Thyroid gland (tissue), 4 donors: Measurements from ENCODE around the gene CCL21.

Source experiments
- POLR2A ChIP-seq, 2 donors: fragments of 450-650 bp; IDR thresholded peaks; one replicate each; pipeline ENCODE4 v1.6.1; 2017; ENCODE audit warnings: antibody characterized with exemption in 2 of 2, mild to moderate bottlenecking in 2 of 2, moderate library complexity in 1 of 2
- TF ChIP-seq, protein P1 (sequence below), 6 experiments: fragments of 200-600 bp in 3 of 6; fragments of 450-650 bp in 3 of 6; sonication (generic) in 3 of 6; IDR thresholded peaks; one replicate each; pipeline ENCODE4 v1.5.1; 2016 to 2019; ENCODE audit warnings: antibody characterized with exemption in 6 of 6, mild to moderate bottlenecking in 2 of 6, inconsistent platforms in 1 of 6, moderate library complexity in 1 of 6

DNA sequence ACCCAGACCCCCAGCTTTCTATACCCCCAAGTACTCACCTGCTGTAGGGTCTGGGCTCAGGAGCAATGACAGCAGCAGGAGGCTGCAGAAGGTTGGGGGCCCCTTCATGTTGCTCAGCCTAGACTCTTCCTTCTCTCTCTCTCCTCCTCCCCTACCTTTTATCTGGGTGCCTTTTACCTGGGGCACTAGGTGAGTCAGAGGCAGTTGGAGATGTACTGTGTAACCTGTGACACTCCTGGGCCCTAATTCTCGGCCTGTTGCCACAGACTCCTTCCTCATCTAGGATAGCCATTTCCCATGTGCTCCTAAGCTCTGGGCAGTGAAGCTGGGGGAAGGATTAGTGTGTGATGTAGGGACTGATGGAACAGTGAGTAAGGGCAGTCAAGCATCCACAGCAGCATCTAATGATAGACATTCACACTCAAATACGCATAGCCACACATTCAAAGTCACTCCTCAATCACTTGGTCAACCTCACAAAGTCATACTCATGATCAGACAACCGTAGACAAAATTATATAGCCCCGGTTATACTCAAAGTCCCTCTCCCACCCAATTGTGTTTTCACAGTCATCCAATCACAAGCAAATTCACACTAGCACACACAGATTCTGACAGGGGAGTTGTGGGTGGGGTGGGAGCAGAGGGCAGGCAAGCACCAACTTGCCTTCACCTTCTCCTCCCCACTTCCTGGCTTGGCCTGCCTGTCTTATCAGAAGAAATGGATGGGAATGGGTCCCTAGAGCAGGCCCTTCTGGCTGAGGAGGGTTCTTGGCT, 47.2 kb downstream of the CCL21 start, which contains the start of gene CCL27:
- TF ChIP-seq, protein P1, sequence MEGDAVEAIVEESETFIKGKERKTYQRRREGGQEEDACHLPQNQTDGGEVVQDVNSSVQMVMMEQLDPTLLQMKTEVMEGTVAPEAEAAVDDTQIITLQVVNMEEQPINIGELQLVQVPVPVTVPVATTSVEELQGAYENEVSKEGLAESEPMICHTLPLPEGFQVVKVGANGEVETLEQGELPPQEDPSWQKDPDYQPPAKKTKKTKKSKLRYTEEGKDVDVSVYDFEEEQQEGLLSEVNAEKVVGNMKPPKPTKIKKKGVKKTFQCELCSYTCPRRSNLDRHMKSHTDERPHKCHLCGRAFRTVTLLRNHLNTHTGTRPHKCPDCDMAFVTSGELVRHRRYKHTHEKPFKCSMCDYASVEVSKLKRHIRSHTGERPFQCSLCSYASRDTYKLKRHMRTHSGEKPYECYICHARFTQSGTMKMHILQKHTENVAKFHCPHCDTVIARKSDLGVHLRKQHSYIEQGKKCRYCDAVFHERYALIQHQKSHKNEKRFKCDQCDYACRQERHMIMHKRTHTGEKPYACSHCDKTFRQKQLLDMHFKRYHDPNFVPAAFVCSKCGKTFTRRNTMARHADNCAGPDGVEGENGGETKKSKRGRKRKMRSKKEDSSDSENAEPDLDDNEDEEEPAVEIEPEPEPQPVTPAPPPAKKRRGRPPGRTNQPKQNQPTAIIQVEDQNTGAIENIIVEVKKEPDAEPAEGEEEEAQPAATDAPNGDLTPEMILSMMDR (IDR thresholded peaks at IDR 0.05) = no peak
- no peak for TF ChIP-seq POLR2A (IDR thresholded peaks at IDR 0.05)
